ENCODE results near the gene MAP6. TPM values are rescaled to one million over a fixed set of nuclear protein-coding genes. Genes with fewer than 3 reads are reported as not detected.

MAP6 gene
- total and polyA plus RNA-seq, 9 of the 15 experiments (the other 6 are each of a cell fraction or from before 2014, with no cell fraction given), result not detected

DNA sequence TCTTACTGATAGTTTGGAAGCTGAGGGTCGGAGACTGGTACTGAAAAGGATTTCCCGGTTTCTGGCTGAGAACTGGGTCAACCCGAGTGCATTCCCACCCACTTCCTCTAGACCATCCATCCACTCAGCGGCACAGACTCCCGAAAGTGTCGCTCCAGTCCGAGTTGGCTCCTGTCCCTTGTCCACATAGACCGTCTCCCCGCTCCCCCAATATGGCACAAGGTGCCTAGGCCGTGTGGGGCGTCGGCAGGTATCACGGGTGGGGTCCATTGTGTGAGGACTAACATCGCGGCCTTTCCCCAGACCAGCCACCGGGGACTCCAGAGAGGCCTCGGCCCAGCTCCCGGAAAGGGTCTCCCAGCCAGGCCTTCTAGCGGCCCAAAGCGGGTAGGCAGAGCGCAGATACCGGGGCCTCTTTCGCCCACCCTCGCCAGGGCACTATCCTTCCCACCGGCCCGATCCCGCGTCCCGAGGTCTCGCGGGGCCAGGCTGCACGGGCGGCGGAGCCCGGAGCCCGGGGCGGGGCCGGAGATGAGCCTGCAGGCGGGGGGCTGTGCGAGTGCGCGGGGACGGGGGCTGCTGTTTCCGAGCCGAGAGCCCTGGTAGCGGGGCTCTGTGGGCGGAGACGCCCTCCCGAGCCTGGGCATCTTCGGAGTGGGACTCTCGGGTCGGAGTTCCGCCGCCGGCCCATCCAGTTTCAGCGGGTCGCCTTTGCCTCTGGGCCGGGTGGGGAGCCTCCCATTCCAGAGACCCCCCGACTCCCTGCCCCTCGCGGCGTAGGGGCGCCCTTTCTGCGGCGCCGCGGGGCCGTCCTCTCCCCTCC is 85.7 kb downstream of the MAP6 start (continued):
- TF ChIP-seq, protein P1, sequence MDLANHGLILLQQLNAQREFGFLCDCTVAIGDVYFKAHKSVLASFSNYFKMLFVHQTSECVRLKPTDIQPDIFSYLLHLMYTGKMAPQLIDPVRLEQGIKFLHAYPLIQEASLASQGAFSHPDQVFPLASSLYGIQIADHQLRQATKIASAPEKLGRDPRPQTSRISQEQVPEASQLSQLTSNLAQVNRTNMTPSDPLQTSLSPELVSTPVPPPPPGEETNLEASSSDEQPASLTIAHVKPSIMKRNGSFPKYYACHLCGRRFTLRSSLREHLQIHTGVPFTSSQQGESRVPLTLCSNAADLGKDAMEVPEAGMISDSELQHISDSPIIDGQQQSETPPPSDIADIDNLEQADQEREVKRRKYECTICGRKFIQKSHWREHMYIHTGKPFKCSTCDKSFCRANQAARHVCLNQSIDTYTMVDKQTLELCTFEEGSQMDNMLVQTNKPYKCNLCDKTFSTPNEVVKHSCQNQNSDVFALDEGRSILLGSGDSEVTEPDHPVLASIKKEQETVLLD (IDR thresholded peaks at IDR 0.05), result no peak
- TF ChIP-seq CCNT2 (IDR thresholded peaks at IDR 0.05; ENCODE audit: borderline replicate concordance, extremely low read depth, insufficient read length, low read depth, low read length) (no peak), DNMT1 (IDR thresholded peaks at IDR 0.05) (no peak), HMGN3 (IDR thresholded peaks at IDR 0.05; ENCODE audit: borderline replicate concordance, extremely low read depth, insufficient read length, low read depth, low read length) (no peak), SNAPC5 (CRISPR knock-in tag; IDR thresholded peaks at IDR 0.05) (no peak), RAD51 (IDR thresholded peaks at IDR 0.05; ENCODE audit: borderline replicate concordance, low read depth) (no peak), MCM3 (IDR thresholded peaks at IDR 0.05) (no peak), PHF8 (IDR thresholded peaks at IDR 0.05; ENCODE audit: borderline replicate concordance, low read length) (peak; percentile 61; the same call in 1 of the 2 replicates), BDP1 (IDR thresholded peaks at IDR 0.05; ENCODE audit: insufficient read depth, insufficient read length) (no peak), RBM14 (IDR thresholded peaks at IDR 0.05; ENCODE audit: borderline replicate concordance, insufficient read depth, low read depth, low read length) (0 out of 2 replicates have a peak, but pooled peaks have one; percentile 58), EP400 (IDR thresholded peaks at IDR 0.05) (0 out of 2 replicates have a peak, but pooled peaks have one; percentile 21), CHCHD3 (CRISPR knock-in tag; IDR thresholded peaks at IDR 0.05) (no peak), POLR2A (conservative IDR thresholded peaks at IDR 0.05) (peak; percentile 58), JUNB (CRISPR knock-in tag; conservative IDR thresholded peaks at IDR 0.05) (no peak), MXI1 (IDR thresholded peaks at IDR 0.05; ENCODE audit: low read depth, low read length) (no peak), GABPA (tag; conservative IDR thresholded peaks at IDR 0.05; ENCODE audit: low read depth) (no peak), ZNF146 (CRISPR knock-in tag; IDR thresholded peaks at IDR 0.05; ENCODE audit: unreplicated experiment) (peak; percentile 4), ELF4 (CRISPR knock-in tag; IDR thresholded peaks at IDR 0.05) (no peak)
- TF ChIP-seq, protein P2, sequence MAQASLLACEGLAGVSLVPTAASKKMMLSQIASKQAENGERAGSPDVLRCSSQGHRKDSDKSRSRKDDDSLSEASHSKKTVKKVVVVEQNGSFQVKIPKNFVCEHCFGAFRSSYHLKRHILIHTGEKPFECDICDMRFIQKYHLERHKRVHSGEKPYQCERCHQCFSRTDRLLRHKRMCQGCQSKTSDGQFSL (CRISPR knock-in tag; IDR thresholded peaks at IDR 0.05), result 0 out of 2 replicates have a peak, but pooled peaks have one; percentile 45
- TF ChIP-seq, protein P2 (tag; IDR thresholded peaks at IDR 0.05), result no peak
- TF ChIP-seq, protein P3, sequence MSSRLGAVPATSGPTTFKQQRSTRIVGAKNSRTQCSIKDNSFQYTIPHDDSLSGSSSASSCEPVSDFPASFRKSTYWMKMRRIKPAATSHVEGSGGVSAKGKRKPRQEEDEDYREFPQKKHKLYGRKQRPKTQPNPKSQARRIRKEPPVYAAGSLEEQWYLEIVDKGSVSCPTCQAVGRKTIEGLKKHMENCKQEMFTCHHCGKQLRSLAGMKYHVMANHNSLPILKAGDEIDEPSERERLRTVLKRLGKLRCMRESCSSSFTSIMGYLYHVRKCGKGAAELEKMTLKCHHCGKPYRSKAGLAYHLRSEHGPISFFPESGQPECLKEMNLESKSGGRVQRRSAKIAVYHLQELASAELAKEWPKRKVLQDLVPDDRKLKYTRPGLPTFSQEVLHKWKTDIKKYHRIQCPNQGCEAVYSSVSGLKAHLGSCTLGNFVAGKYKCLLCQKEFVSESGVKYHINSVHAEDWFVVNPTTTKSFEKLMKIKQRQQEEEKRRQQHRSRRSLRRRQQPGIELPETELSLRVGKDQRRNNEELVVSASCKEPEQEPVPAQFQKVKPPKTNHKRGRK (tag; IDR thresholded peaks at IDR 0.05), result no peak
- TF ChIP-seq, protein P4, sequence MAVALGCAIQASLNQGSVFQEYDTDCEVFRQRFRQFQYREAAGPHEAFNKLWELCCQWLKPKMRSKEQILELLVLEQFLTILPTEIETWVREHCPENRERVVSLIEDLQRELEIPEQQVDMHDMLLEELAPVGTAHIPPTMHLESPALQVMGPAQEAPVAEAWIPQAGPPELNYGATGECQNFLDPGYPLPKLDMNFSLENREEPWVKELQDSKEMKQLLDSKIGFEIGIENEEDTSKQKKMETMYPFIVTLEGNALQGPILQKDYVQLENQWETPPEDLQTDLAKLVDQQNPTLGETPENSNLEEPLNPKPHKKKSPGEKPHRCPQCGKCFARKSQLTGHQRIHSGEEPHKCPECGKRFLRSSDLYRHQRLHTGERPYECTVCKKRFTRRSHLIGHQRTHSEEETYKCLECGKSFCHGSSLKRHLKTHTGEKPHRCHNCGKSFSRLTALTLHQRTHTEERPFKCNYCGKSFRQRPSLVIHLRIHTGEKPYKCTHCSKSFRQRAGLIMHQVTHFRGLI (CRISPR knock-in tag; IDR thresholded peaks at IDR 0.05), result no peak

Data from K562 (cell line).